Fibroblast of mammary gland (primary cell): ENCODE measurements around the gene TSPAN32.

Experiments
- DNase-seq: peaks from one replicate; pipeline ENCODE4 v3.0.0-alpha.2; 2010; ENCODE audit warnings: low read depth
- H3K4me3 ChIP-seq: 2 replicates; pipeline ENCODE4 v1.5.1; 2011; ENCODE audit warnings: low read depth, mild to moderate bottlenecking, low read length, moderate library complexity; ENCODE audit not compliant: control insufficient read depth
- TF ChIP-seq, protein P1 (sequence below): conservative IDR thresholded peaks from 2 replicates; pipeline ENCODE4 v1.5.1; 2011; ENCODE audit warnings: low read depth, low read length, inconsistent platforms; ENCODE audit not compliant: control insufficient read depth, insufficient read depth

The TSPAN32 gene

GRCh38 chr11:2267851-2268728 lies 33.7 kb upstream of the TSPAN32 start:
- TF ChIP-seq, protein P1, sequence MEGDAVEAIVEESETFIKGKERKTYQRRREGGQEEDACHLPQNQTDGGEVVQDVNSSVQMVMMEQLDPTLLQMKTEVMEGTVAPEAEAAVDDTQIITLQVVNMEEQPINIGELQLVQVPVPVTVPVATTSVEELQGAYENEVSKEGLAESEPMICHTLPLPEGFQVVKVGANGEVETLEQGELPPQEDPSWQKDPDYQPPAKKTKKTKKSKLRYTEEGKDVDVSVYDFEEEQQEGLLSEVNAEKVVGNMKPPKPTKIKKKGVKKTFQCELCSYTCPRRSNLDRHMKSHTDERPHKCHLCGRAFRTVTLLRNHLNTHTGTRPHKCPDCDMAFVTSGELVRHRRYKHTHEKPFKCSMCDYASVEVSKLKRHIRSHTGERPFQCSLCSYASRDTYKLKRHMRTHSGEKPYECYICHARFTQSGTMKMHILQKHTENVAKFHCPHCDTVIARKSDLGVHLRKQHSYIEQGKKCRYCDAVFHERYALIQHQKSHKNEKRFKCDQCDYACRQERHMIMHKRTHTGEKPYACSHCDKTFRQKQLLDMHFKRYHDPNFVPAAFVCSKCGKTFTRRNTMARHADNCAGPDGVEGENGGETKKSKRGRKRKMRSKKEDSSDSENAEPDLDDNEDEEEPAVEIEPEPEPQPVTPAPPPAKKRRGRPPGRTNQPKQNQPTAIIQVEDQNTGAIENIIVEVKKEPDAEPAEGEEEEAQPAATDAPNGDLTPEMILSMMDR: no peak
- no peak overlapping the region for H3K4me3 ChIP-seq
- DNase-seq: no peak

DNA sequence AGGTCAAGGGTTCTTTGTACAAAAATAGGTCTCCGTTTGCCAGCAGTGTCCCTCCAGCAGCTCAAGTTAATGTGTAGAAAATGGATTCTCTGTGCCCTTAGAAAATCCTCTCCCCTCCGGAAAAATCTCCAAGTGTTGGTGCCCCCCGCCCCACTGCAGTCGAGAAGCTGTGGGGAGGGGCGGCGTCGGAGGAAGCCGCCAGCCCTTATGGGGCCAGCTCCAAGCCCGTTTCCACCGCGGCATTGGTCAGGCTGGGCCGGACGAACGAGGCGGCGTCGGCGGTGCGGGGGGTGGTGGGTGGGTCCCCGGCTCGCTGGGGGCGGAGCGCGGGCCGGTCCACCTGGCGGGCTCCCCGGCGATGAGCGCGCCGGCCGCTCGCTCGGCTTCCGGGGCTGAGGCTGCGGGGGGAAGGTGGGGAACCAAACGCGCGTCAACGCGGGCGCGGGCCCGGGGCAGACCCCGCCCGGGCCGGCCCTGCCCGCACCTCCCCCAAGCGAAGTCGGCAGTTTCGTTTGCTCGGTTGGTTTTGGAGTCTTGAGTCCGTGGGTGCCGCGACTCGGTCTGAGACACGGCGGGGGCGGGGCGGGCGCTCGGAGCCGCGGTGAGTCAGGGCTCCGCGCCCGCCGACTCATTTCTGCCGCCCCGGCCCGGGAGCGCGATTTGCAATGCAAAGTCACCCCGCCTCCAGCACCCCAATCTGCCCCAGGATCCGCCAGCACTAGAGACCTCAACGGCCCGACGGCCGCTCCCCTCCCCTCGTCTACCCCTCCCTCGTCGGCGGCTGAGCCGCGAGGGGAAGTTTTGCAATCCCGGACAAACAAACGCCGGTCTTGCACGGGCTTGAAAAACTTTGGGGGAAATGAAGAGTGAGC lies 32.8 kb upstream of the TSPAN32 start:
- H3K4me3 ChIP-seq: no peak overlapping the region
- DNase-seq: peak; percentile 7
- TF ChIP-seq, protein P1: no peak

DNA sequence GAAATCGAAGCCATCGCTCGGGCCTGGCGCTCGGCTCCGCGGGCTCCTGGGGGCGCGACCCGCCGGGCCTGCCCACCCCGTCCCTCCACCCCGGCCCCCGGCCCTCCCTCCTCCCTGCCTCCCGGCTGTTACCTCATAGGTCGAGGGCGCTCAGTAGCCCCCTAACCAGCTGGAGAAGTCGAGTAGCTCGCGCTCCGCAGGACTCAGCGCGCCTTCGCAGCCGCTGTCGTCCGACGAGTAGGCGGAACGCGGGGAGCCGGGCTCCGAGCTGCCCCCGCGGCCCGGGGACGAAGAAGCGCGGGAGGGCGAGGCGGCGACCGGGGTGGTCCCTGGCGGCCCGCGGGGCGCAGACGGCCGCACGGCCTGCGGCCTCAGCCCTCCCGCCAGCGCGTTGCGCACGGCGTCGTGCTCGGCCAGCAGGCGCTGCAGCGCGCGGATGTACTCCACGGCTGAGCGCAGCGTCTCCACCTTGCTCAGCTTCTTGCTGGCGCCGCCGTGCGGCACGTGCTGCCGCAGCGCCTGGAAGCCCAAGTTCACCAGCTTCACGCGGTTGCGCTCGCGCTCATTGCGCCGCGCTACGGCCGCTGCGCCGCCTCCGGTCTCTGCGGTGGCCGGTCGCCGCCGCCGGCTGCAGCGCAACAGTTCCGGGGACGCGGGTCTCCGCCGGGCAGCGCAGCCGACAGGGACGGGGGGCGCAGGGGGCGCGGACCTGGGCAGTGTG lies 32.1 kb upstream of the TSPAN32 start:
- peak; percentile 59 for DNase-seq
- TF ChIP-seq, protein P1: no peak
- H3K4me3 ChIP-seq: no peak overlapping the region

GRCh38 chr11:2270322-2271076 lies 31.3 kb upstream of the TSPAN32 start, which contains the start of gene ASCL2:
ASCL2 (minus strand) TSS chr11:2270588; CDS start chr11:2270332, 256 bp downstream.
- TF ChIP-seq, protein P1: no peak
- no peak within 1 kb of the TSS for H3K4me3 ChIP-seq
- no peak for DNase-seq

GRCh38 chr11:2271077-2271326 lies 30.8 kb upstream of the TSPAN32 start:
- no peak overlapping the region for H3K4me3 ChIP-seq
- TF ChIP-seq, protein P1: no peak
- DNase-seq: no peak
